Mucosa of gallbladder (tissue), 1 donor: ENCODE data around the gene DDX28. TPM values are rescaled to one million over a fixed set of nuclear protein-coding genes. Genes with fewer than 3 reads are reported as not detected.

ENCODE experiments used
- DNase-seq: peaks from one replicate; pipeline ENCODE4 v3.0.0-alpha.2; 2020; ENCODE audit warnings: low spot score
- total RNA-seq: library from RNA; stranded (reverse); gene quantifications from one replicate; pipeline ENCODE4 v1.2.1, GENCODE V29; 2021
- donor health status: DM: no; HTN: no; CAD: no.

The DDX28 gene
- total RNA-seq = 6.6 TPM

GRCh38 chr16:68022728-68023537 lies at the start of gene DDX28, which contains the start of gene DUS2:
TSS of gene DDX28 (minus strand) at chr16:68023232. CDS start at chr16:68023202, 30 bp downstream.
TSS of gene DUS2 (plus strand) at chr16:68023284. CDS start at chr16:68038024, 14,740 bp downstream.
- DNase-seq = peak; percentile 96

GRCh38 chr16:68072038-68072695 lies 49.1 kb upstream of the DDX28 start:
- DNase-seq = peak; percentile 71

GRCh38 chr16:68071518-68071901 lies 48.5 kb upstream of the DDX28 start:
- no peak for DNase-seq

- no peak for DNase-seq
Observed at GRCh38 chr16:68070806-68071517, 47.9 kb upstream of the DDX28 start.

- no peak for DNase-seq
Observed at GRCh38 chr16:68070249-68070730, 47.3 kb upstream of the DDX28 start.

GRCh38 chr16:68069511-68070248 lies 46.6 kb upstream of the DDX28 start:
- DNase-seq = no peak

- no peak for DNase-seq
Observed at GRCh38 chr16:68068926-68069325, 45.9 kb upstream of the DDX28 start.

GRCh38 chr16:68066763-68067162 lies 43.7 kb upstream of the DDX28 start:
- no peak for DNase-seq

GRCh38 chr16:68065716-68066305 lies 42.8 kb upstream of the DDX28 start:
- no peak for DNase-seq

- peak; percentile 71 for DNase-seq
Observed at GRCh38 chr16:68064791-68065365, 41.8 kb upstream of the DDX28 start.

- DNase-seq = no peak
Observed at GRCh38 chr16:68062910-68063393, 39.9 kb upstream of the DDX28 start.

GRCh38 chr16:68061396-68061795 lies 38.4 kb upstream of the DDX28 start:
- DNase-seq = no peak

- DNase-seq = no peak
Observed at GRCh38 chr16:68059804-68060203, 36.8 kb upstream of the DDX28 start.

GRCh38 chr16:68055395-68055794 lies 32.4 kb upstream of the DDX28 start:
- DNase-seq = no peak

GRCh38 chr16:68049449-68049848 lies 26.4 kb upstream of the DDX28 start:
- DNase-seq = no peak

GRCh38 chr16:68047987-68048386 lies 25.0 kb upstream of the DDX28 start:
- no peak for DNase-seq

- DNase-seq = no peak
Observed at GRCh38 chr16:68046106-68046505, 23.1 kb upstream of the DDX28 start.

- DNase-seq = no peak
Observed at GRCh38 chr16:68041783-68042182, 18.8 kb upstream of the DDX28 start.

GRCh38 chr16:68040506-68041288 lies 17.7 kb upstream of the DDX28 start:
- peak; percentile 78 for DNase-seq
